ES-I3 (cell line): ENCODE data around the gene PLPPR5.
"Not testable (repeated sequence)": the region's sequence is repeated elsewhere in the genome, so short reads cannot be mapped to it uniquely, and the experiment has no call there.

Experiments used
- H3K36me3 ChIP-seq: 2 replicates; pipeline ENCODE4 v1.6.1; 2013; ENCODE audit warnings: mild to moderate bottlenecking, low read length, control low read depth, moderate library complexity; ENCODE audit not compliant: insufficient read depth
- H3K4me1 ChIP-seq: 2 replicates; pipeline ENCODE4 v1.6.1; 2013; ENCODE audit warnings: mild to moderate bottlenecking, control low read depth, low read length; ENCODE audit not compliant: insufficient read depth
- H3K9ac ChIP-seq: 2 replicates; pipeline ENCODE4 v1.6.1; 2013; ENCODE audit warnings: low read depth, mild to moderate bottlenecking, low read length, moderate library complexity
- H3K9me3 ChIP-seq: 2 replicates; pipeline ENCODE4 v1.6.1; 2013; ENCODE audit warnings: mild to moderate bottlenecking, low read length, moderate library complexity; ENCODE audit not compliant: control insufficient read depth, insufficient read depth

Gene PLPPR5

GRCh38 chr1:98881901-98882300 lies 122.8 kb downstream of the PLPPR5 start:
- H3K4me1 ChIP-seq: no peaks in the 10 kb centered on the region
- H3K36me3 ChIP-seq: no peaks in the 10 kb centered on the region
- H3K9me3 ChIP-seq: no peaks in the 10 kb centered on the region; the same call in 1 of the 2 replicates
- no peak overlapping the region for H3K9ac ChIP-seq

- not testable (repeated sequence) for H3K4me1 ChIP-seq, H3K9me3 ChIP-seq, H3K9ac ChIP-seq, H3K36me3 ChIP-seq
Observed at GRCh38 chr1:98881234-98881633, 123.4 kb downstream of the PLPPR5 start.

DNA sequence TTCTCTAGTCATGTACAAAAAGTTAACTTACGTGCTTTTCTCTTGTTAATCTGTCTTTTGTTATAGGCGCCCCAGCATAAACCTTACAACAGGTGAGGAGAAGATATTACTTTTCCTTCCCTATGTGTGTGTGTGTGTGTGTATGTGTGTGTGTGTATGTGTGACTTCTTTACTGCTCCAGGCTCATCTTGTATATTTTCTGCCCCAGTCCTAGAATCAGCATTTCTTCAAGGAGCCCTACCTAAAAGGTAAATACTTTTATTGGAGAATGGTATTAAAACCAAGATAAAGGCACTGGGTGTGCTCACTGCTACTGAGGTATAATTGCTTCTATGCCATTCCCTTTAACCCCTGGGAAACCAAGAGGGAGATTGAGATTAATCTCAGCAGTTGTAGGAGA lies 129.8 kb downstream of the PLPPR5 start:
- no peaks in the 10 kb centered on the region for H3K36me3 ChIP-seq
- H3K9ac ChIP-seq: no peak overlapping the region
- H3K9me3 ChIP-seq: no peaks in the 10 kb centered on the region

GRCh38 chr1:98870959-98871903 lies 133.4 kb downstream of the PLPPR5 start:
- Histone ChIP-seq H3K4me1 (no peaks in the 10 kb centered on the region), H3K36me3 (no peaks in the 10 kb centered on the region), H3K9me3 (no peaks in the 10 kb centered on the region), H3K9ac (no peak overlapping the region)

More for the DNA sequence above, 129.8 kb downstream of the PLPPR5 start:
- no peaks in the 10 kb centered on the region for H3K4me1 ChIP-seq

DNA sequence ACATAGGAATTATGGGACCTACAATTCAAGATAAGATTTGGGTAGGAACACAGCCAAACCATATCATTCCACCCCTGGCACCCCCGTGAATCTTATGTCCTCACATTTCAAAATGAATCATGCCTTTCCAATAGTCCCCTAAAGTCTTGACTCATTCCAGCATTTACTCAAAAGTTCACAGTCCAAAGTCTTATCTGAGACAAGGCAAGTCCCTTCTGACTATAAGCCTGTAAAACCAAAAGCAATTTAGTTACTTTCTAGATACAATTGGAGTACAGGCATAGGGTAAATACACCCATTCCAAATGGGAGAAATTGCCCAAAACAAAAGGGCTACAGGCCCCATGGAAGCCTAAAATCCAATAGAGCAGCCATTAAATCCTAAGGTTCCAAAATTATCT lies 138.9 kb downstream of the PLPPR5 start:
- H3K4me1 ChIP-seq: no peaks in the 10 kb centered on the region
- no peak overlapping the region for H3K9ac ChIP-seq
- H3K36me3 ChIP-seq: no peaks in the 10 kb centered on the region
- no peaks in the 10 kb centered on the region for H3K9me3 ChIP-seq

DNA sequence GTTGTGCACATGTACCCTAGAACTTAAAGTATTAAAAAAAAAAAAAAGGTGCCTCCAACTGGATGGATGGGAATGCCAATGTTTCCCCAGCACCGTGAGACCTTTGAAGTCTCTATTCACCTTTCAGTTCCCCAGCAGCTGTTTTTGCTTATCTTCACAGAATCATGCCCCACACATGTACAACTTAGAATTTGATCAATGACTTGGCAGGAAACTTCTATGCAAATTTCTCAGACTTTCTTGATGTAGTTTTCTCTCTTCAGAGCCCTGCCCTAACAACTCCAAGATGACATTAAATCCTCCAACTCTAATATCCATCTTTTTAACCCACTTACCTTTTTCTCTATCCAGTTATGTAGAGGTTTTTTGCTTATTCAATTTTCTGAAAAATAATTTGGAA lies 144.3 kb downstream of the PLPPR5 start:
- Histone ChIP-seq H3K9ac (no peak overlapping the region), H3K4me1 (no peaks in the 10 kb centered on the region), H3K9me3 (no peaks in the 10 kb centered on the region), H3K36me3 (no peaks in the 10 kb centered on the region)

DNA sequence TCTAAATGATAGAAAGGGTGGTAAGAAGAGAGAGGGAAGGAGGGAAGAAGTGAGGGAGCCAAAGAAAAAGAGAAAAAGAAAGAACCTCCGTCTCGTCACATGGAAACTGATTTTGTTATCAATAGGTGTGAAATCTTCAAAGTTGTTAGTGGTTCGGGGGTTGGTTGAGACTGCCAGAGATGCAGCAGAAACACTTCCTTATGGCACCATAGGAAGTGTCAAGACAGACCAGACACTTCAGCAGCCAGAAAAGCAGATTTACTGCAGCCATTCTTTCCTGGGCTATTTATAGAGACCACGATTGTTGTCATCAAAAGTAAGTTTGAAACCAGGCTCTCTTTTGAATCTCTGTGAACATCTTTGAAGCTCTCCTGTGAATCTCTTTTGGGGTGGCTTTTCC lies 150.5 kb downstream of the PLPPR5 start:
- Histone ChIP-seq H3K9me3 (no peaks in the 10 kb centered on the region), H3K36me3 (no peaks in the 10 kb centered on the region), H3K9ac (no peak overlapping the region), H3K4me1 (no peaks in the 10 kb centered on the region)

- Histone ChIP-seq H3K36me3 (no peaks in the 10 kb centered on the region), H3K4me1 (no peaks in the 10 kb centered on the region), H3K9ac (no peak overlapping the region), H3K9me3 (no peaks in the 10 kb centered on the region)
Observed at GRCh38 chr1:98849969-98850636, 154.6 kb downstream of the PLPPR5 start.

- no peak overlapping the region for H3K9ac ChIP-seq
- no peaks in the 10 kb centered on the region for H3K4me1 ChIP-seq
- no peaks in the 10 kb centered on the region for H3K9me3 ChIP-seq
- H3K36me3 ChIP-seq: no peaks in the 10 kb centered on the region
Observed at GRCh38 chr1:98842241-98842640, 162.4 kb downstream of the PLPPR5 start.
